Hepatocyte (in vitro differentiated cells): ENCODE data around the gene PLLP. TPM values are rescaled to one million over a fixed set of nuclear protein-coding genes. Genes with fewer than 3 reads are reported as not detected.

Experiments
- DNase-seq: peaks from one replicate; pipeline ENCODE4 v3.0.0-alpha.2; 2016; ENCODE audit warnings: low spot score
- H2AFZ ChIP-seq: fragments of 200-600 bp; sonication (generic); 2 replicates; pipeline ENCODE4 v1.6.0; 2016; ENCODE audit warnings: antibody characterized with exemption, mild to moderate bottlenecking
- H3K27ac ChIP-seq: fragments of 200-600 bp; sonication (generic); 2 replicates; pipeline ENCODE4 v1.5.1; 2016; ENCODE audit warnings: mild to moderate bottlenecking
- H3K27me3 ChIP-seq: fragments of 200-600 bp; sonication (generic); 2 replicates; pipeline ENCODE4 v1.6.1; 2016
- H3K36me3 ChIP-seq: fragments of 200-600 bp; sonication (generic); replicated peaks from 2 replicates; pipeline ENCODE4 v1.5.1; 2016; ENCODE audit warnings: low read depth; ENCODE audit not compliant: insufficient read depth
- H3K4me1 ChIP-seq: fragments of 200-600 bp; sonication (generic); 2 replicates; pipeline ENCODE4 v1.5.1; 2016; ENCODE audit warnings: mild to moderate bottlenecking, moderate library complexity; ENCODE audit not compliant: insufficient read depth
- H3K4me2 ChIP-seq: fragments of 200-600 bp; sonication (generic); 2 replicates; pipeline ENCODE4 v1.6.0; 2016
- H3K4me3 ChIP-seq: fragments of 200-600 bp; sonication (generic); 2 replicates; pipeline ENCODE4 v1.5.1; 2016; ENCODE audit warnings: mild to moderate bottlenecking
- H3K79me2 ChIP-seq: fragments of 200-600 bp; sonication (generic); 2 replicates; pipeline ENCODE4 v1.6.0; 2017; ENCODE audit warnings: mild to moderate bottlenecking
- H3K9me2 ChIP-seq: fragments of 200-600 bp; sonication (generic); replicated peaks from 2 replicates; pipeline ENCODE4 v1.6.0; 2017; ENCODE audit warnings: mild to moderate bottlenecking; ENCODE audit not compliant: insufficient read depth
- H3K9me3 ChIP-seq: fragments of 200-600 bp; sonication (generic); 2 replicates; pipeline ENCODE4 v1.5.1; 2016; ENCODE audit warnings: low read depth, mild to moderate bottlenecking
- H4K20me1 ChIP-seq: fragments of 200-600 bp; sonication (generic); 2 replicates; pipeline ENCODE4 v1.6.0; 2016; ENCODE audit warnings: mild to moderate bottlenecking; ENCODE audit not compliant: insufficient read depth, poor library complexity, severe bottlenecking
- EZH2 ChIP-seq: fragments of 200-600 bp; sonication (generic); IDR thresholded peaks from 2 replicates; pipeline ENCODE4 v1.6.1; 2016; ENCODE audit warnings: antibody characterized with exemption, mild to moderate bottlenecking, borderline replicate concordance
- EZH2phosphoT487 ChIP-seq: fragments of 200-600 bp; sonication (generic); IDR thresholded peaks from one replicate; pipeline ENCODE4 v1.6.1; 2018; ENCODE audit warnings: antibody characterized with exemption, mild to moderate bottlenecking, low read depth, moderate library complexity; ENCODE audit not compliant: unreplicated experiment, severe bottlenecking
- WGBS: methylation state at CpG from one replicate; pipeline ENCODE4 v1.1.6; 2016; ENCODE audit warnings: low lambda C conversion rate; ENCODE audit errors: missing lambda C conversion rate; 5-methylcytosine and 5-hydroxymethylcytosine counted together
- polyA plus RNA-seq: library from polyadenylated mRNA; unstranded; fragments of >200 nt; fragmentation: Nextera tagmentation; extraction: Ambion mirVana; gene quantifications from 2 replicates; pipeline ENCODE4 v1.2.1, GENCODE V29; 2016
- total RNA-seq: library from RNA; depleted of rRNA; stranded (reverse); fragments of >200 nt; gene quantifications from 2 replicates; pipeline ENCODE4 v1.2.3, GENCODE V29; 2014
- TF ChIP-seq, protein P1 (sequence below): fragments of 200-600 bp; sonication (generic); IDR thresholded peaks from 2 replicates; pipeline ENCODE4 v1.5.1; 2016; ENCODE audit warnings: antibody characterized with exemption, mild to moderate bottlenecking; ENCODE audit not compliant: poor library complexity

The PLLP gene
- total and polyA plus RNA-seq, 2 experiments from 2014 or later, result 38.7 to 42.3 TPM

- Histone ChIP-seq H2AFZ (no peak overlapping the region), H4K20me1 (no peaks in the 10 kb centered on the region), H3K79me2 (peaks cover 5% of the 10 kb centered on the region), H3K36me3 (peaks cover 12% of the 10 kb centered on the region), H3K9me2 (no peaks in the 10 kb centered on the region), H3K9me3 (no peaks in the 10 kb centered on the region), H3K4me2 (no peak overlapping the region), H3K27ac (no peak overlapping the region), H3K4me1 (no peaks in the 10 kb centered on the region), H3K4me3 (no peak overlapping the region), H3K27me3 (no peaks in the 10 kb centered on the region)
- 93% methylated on average over 7 of the region's 7 CpGs for WGBS
- DNase-seq, result no peak
- no peak for TF ChIP-seq EZH2phosphoT487
- TF ChIP-seq, protein P1, sequence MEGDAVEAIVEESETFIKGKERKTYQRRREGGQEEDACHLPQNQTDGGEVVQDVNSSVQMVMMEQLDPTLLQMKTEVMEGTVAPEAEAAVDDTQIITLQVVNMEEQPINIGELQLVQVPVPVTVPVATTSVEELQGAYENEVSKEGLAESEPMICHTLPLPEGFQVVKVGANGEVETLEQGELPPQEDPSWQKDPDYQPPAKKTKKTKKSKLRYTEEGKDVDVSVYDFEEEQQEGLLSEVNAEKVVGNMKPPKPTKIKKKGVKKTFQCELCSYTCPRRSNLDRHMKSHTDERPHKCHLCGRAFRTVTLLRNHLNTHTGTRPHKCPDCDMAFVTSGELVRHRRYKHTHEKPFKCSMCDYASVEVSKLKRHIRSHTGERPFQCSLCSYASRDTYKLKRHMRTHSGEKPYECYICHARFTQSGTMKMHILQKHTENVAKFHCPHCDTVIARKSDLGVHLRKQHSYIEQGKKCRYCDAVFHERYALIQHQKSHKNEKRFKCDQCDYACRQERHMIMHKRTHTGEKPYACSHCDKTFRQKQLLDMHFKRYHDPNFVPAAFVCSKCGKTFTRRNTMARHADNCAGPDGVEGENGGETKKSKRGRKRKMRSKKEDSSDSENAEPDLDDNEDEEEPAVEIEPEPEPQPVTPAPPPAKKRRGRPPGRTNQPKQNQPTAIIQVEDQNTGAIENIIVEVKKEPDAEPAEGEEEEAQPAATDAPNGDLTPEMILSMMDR, result no peak
- no peak for TF ChIP-seq EZH2
Measured at GRCh38 chr16:57225978-57226377, 58.5 kb downstream of the PLLP start.

DNA sequence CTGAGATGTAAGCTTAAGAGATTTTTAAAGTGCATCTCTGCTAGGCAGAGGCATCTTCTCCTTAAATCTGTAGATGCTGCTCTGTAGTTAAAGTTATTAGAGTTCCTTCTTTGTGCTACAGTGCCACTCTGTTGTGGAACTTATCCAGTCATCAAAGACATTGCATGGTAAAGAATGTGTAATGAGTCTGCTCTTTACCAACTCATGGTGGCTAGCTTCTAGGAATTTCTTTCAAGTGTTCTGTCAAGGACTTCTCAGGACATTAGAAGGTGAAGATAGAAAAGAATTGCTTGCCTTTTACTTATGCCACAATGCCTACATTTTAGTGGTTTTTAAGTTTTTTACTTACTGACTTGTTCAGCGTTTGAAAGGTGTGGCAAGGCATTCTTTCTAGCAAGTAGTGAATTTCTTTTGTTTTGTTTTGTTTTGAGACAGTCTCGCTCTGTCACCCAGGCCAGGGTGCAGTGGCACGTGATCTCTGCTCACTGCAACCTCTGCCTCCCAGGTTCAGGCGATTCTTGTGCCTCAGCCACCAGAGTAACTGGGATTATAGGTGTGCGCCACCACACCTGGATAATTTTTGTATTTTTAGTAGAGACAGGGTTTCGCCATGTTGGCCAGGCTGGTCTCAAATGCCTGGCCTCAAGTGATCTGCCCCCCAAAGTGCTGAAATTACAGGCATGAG is 59.7 kb downstream of the PLLP start:
- 97% methylated on average over 6 of the region's 6 CpGs for WGBS
- no peaks in the 10 kb centered on the region for H3K9me3 ChIP-seq
- H3K27me3 ChIP-seq, result no peaks in the 10 kb centered on the region
- no peaks in the 10 kb centered on the region for H3K9me2 ChIP-seq
- H2AFZ ChIP-seq, result no peak overlapping the region
- H3K27ac ChIP-seq, result no peak overlapping the region
- H3K79me2 ChIP-seq, result peaks cover 5% of the 10 kb centered on the region
- TF ChIP-seq, protein P1, result no peak
- TF ChIP-seq EZH2 (no peak), EZH2phosphoT487 (no peak)
- peaks cover 6% of the 10 kb centered on the region for H3K36me3 ChIP-seq
- no peak for DNase-seq
- no peak overlapping the region for H3K4me3 ChIP-seq
- no peaks in the 10 kb centered on the region for H3K4me1 ChIP-seq
- H4K20me1 ChIP-seq, result no peaks in the 10 kb centered on the region
- no peak overlapping the region for H3K4me2 ChIP-seq

GRCh38 chr16:57223057-57223456 is 61.4 kb downstream of the PLLP start:
- H3K4me2 ChIP-seq, result no peak overlapping the region
- no peak overlapping the region for H3K27ac ChIP-seq
- no peaks in the 10 kb centered on the region for H4K20me1 ChIP-seq
- H3K79me2 ChIP-seq, result peaks cover 7% of the 10 kb centered on the region
- H3K36me3 ChIP-seq, result peaks cover 10% of the 10 kb centered on the region
- H3K9me3 ChIP-seq, result no peaks in the 10 kb centered on the region
- H3K4me1 ChIP-seq, result no peaks in the 10 kb centered on the region
- no peak for TF ChIP-seq EZH2
- TF ChIP-seq, protein P1, result no peak
- TF ChIP-seq EZH2phosphoT487, result no peak
- 97% methylated on average over 1 of the region's 1 CpG for WGBS
- H3K4me3 ChIP-seq, result no peak overlapping the region
- H2AFZ ChIP-seq, result no peak overlapping the region
- no peaks in the 10 kb centered on the region for H3K27me3 ChIP-seq
- no peaks in the 10 kb centered on the region for H3K9me2 ChIP-seq
- DNase-seq, result no peak
